Spleen (tissue), 11 donors: ENCODE measurements around the gene ENOX1. TPM values are rescaled to one million over a fixed set of nuclear protein-coding genes. Genes with fewer than 3 reads are reported as not detected.

Experiments used
- DNase-seq: peaks from one replicate; pipeline ENCODE4 v3.0.0-alpha.2; 2020
- H3K27ac ChIP-seq, 8 donors: fragments of 200-600 bp; sonication (generic) in 7 of 8; 1 replicate in 4 of 8; 2 replicates in 4 of 8; pipeline versions ENCODE4 v1.5.0 to v1.8.0; 2016 to 2021; ENCODE audit warnings: inconsistent platforms in 4 of 8, mild to moderate bottlenecking in 4 of 8, moderate library complexity in 1 of 8
- H3K27me3 ChIP-seq, 7 donors: fragments of 200-600 bp; sonication (generic) in 6 of 7; replicated peaks in 1 of 7; 1 replicate in 4 of 7; 2 replicates in 3 of 7; pipeline versions ENCODE4 v1.5.0 to v1.8.0; 2016 to 2021; ENCODE audit warnings: inconsistent platforms in 3 of 7, mild to moderate bottlenecking in 1 of 7
- H3K36me3 ChIP-seq, 6 donors: fragments of 200-600 bp; sonication (generic) in 5 of 6; 1 replicate in 4 of 6; 2 replicates in 2 of 6; pipeline versions ENCODE4 v1.5.0 to v1.8.0; 2016 to 2021; ENCODE audit warnings: inconsistent platforms in 2 of 6
- H3K4me1 ChIP-seq, 6 donors: fragments of 200-600 bp; sonication (generic) in 5 of 6; 1 replicate in 3 of 6; 2 replicates in 3 of 6; pipeline versions ENCODE4 v1.5.0 to v1.8.0; 2016 to 2021; ENCODE audit warnings: inconsistent platforms in 3 of 6
- H3K4me3 ChIP-seq, 8 donors: fragments of 200-600 bp; sonication (generic) in 7 of 8; 1 replicate in 4 of 8; 2 replicates in 4 of 8; pipeline versions ENCODE4 v1.5.0 to v1.8.0; 2016 to 2021; ENCODE audit warnings: inconsistent platforms in 4 of 8, mild to moderate bottlenecking in 4 of 8, moderate library complexity in 2 of 8
- H3K9me3 ChIP-seq, 8 donors: fragments of 200-600 bp; sonication (generic) in 7 of 8; 1 replicate in 4 of 8; 2 replicates in 4 of 8; pipeline versions ENCODE4 v1.5.0 to v1.8.0; 2016 to 2021; ENCODE audit warnings: inconsistent platforms in 4 of 8
- CTCF ChIP-seq, 11 experiments: fragments of 200-600 bp in 7 of 11; fragments of 450-650 bp in 4 of 11; sonication (generic) in 4 of 11; IDR thresholded peaks in 8 of 11; conservative IDR thresholded peaks in 3 of 11; 1 replicate in 7 of 11; 2 replicates in 4 of 11; pipeline versions ENCODE4 v1.4.0 to v1.8.0; 2016 to 2021; ENCODE audit warnings: antibody characterized with exemption in 11 of 11, inconsistent platforms in 4 of 11, mild to moderate bottlenecking in 1 of 11
- POLR2A ChIP-seq, 3 donors: fragments of 450-650 bp; IDR thresholded peaks; one replicate each; pipeline ENCODE4 v1.5.1; 2017; ENCODE audit warnings: antibody characterized with exemption in 3 of 3, mild to moderate bottlenecking in 1 of 3
- POLR2AphosphoS5 ChIP-seq, 3 donors: sonication (generic); formaldehyde crosslinking; IDR thresholded peaks; one replicate each; pipeline ENCODE4 v1.5.1; 2017; ENCODE audit warnings: antibody characterized with exemption in 3 of 3
- WGBS, 5 donors: extraction: QIAGEN DNeasy Blood & Tissue Kit in 3 of 5; methylation state at CpG; one replicate each; pipeline versions ENCODE4 v1.1.5 to v1.1.7; 2013 to 2018; 5-methylcytosine and 5-hydroxymethylcytosine counted together
- intact Hi-C: fragments of 100-400 bp; cut with DNase I; formaldehyde crosslinking; loops from one replicate; pipeline ENCODE4 v1.15.0; 2023; ENCODE audit warnings: low total_unique reads
- polyA plus RNA-seq, 3 donors: library from polyadenylated mRNA; stranded (reverse); fragments of 200-250 nt; gene quantifications; one replicate each; pipeline ENCODE4 v1.2.1, GENCODE V29; 2013
- total RNA-seq, 7 donors: library from RNA; depleted of rRNA in 3 of 7; stranded (reverse); fragments of >200 nt in 3 of 7; fragmentation: NEBNext Ultra II Directional in 4 of 7; extraction: Animal tissue kit (Norgen Biotek cat#: 25700) in 4 of 7; gene quantifications; one replicate each; pipeline versions ENCODE4 v1.1.0 to v1.2.1, GENCODE V29; 2016 to 2021
- donor health status: healthy with polysubstance abuse.
- donor health status: DM: no; HTN: no; CAD: no; lungs with moderate emphysema.
- donor health status: DM: no; HTN: no; CAD: no.
- donor health status: Bipolar disorder and iron deficiency.
- donor health status: healthy.
- donor health status: DM: no; HTN: no; CAD: no.
- donor health status: DM: yes; HTN: yes; CAD: no.

ENOX1 gene
- total and polyA plus RNA-seq, 10 donors: 0.42 to 1.3 (median 0.54) TPM; not detected in 1

- no peak for DNase-seq
- H3K27ac ChIP-seq: no peak overlapping the region
- no peaks in the 10 kb centered on the region for H3K27me3 ChIP-seq
- H3K36me3 ChIP-seq: no peaks in the 10 kb centered on the region
- H3K4me1 ChIP-seq: no peaks in the 10 kb centered on the region
- intact Hi-C loops: no loop called here
- TF ChIP-seq CTCF (IDR thresholded peaks at IDR 0.05 in 8 of 11, conservative IDR thresholded peaks at IDR 0.05 in 3 of 11) (no peak), POLR2AphosphoS5 (IDR thresholded peaks at IDR 0.05) (no peak)
- peaks cover 0 to 7% (median 0%) of the 10 kb centered on the region in 8 donors for H3K9me3 ChIP-seq
- no peak overlapping the region for H3K4me3 ChIP-seq
Measured at GRCh38 chr13:43414111-43414510, 372.7 kb downstream of the ENOX1 start.

GRCh38 chr13:43411741-43412140, 375.0 kb downstream of the ENOX1 start:
- Histone ChIP-seq H3K4me3 (no peak overlapping the region), H3K27me3 (no peaks in the 10 kb centered on the region), H3K9me3 (peaks cover 0 to 6% (median 0%) of the 10 kb centered on the region in 8 donors), H3K27ac (no peak overlapping the region), H3K36me3 (no peaks in the 10 kb centered on the region), H3K4me1 (no peaks in the 10 kb centered on the region)
- intact Hi-C loops: no loop called here
- TF ChIP-seq CTCF (IDR thresholded peaks at IDR 0.05 in 8 of 11, conservative IDR thresholded peaks at IDR 0.05 in 3 of 11): no peak
- no peak for TF ChIP-seq POLR2A (IDR thresholded peaks at IDR 0.05)
- no peak for TF ChIP-seq POLR2AphosphoS5 (IDR thresholded peaks at IDR 0.05)
- no peak for DNase-seq
- 86 to 97% (median 94%) methylated on average over 9 of the region's 9 CpGs for WGBS, 5 donors

GRCh38 chr13:43411211-43411610, 375.6 kb downstream of the ENOX1 start:
- 63 to 87% (median 77%) methylated on average over 2 of the region's 2 CpGs for WGBS, 5 donors
- no peak for TF ChIP-seq POLR2AphosphoS5 (IDR thresholded peaks at IDR 0.05)
- no peak for TF ChIP-seq CTCF (IDR thresholded peaks at IDR 0.05 in 8 of 11, conservative IDR thresholded peaks at IDR 0.05 in 3 of 11)
- TF ChIP-seq POLR2A (IDR thresholded peaks at IDR 0.05): no peak
- no peaks in the 10 kb centered on the region for H3K36me3 ChIP-seq
- intact Hi-C loops: no loop called here
- H3K9me3 ChIP-seq: peaks cover 0 to 4% (median 0%) of the 10 kb centered on the region in 8 donors
- H3K27me3 ChIP-seq: no peaks in the 10 kb centered on the region
- no peak for DNase-seq
- H3K4me3 ChIP-seq: no peak overlapping the region
- no peaks in the 10 kb centered on the region for H3K4me1 ChIP-seq
- H3K27ac ChIP-seq: no peak overlapping the region

GRCh38 chr13:43408274-43408673, 378.5 kb downstream of the ENOX1 start:
- H3K4me3 ChIP-seq: no peak overlapping the region
- TF ChIP-seq POLR2A (IDR thresholded peaks at IDR 0.05) (no peak), POLR2AphosphoS5 (IDR thresholded peaks at IDR 0.05) (no peak), CTCF (IDR thresholded peaks at IDR 0.05 in 8 of 11, conservative IDR thresholded peaks at IDR 0.05 in 3 of 11) (no peak)
- H3K27ac ChIP-seq: no peak overlapping the region
- DNase-seq: no peak
- H3K27me3 ChIP-seq: no peaks in the 10 kb centered on the region
- no peaks in the 10 kb centered on the region for H3K9me3 ChIP-seq
- intact Hi-C loops: no loop called here
- 73 to 94% (median 85%) methylated on average over 3 of the region's 3 CpGs for WGBS, 5 donors
- H3K4me1 ChIP-seq: no peaks in the 10 kb centered on the region
- no peaks in the 10 kb centered on the region for H3K36me3 ChIP-seq
